Nephron progenitor cell (in vitro differentiated cells): ENCODE results near the gene UBTD2.
A peak's percentile ranks its signal among the peaks of the same experiment; 100 is the strongest.

Experiments used
- DNase-seq: peaks from one replicate; pipeline ENCODE4 v3.0.0; 2021
- H3K27ac Mint-ChIP-seq: 2 replicates; pipeline ENCODE4 v1.8.0; 2021; ENCODE audit warnings: mild to moderate bottlenecking, moderate library complexity, mixed read lengths
- H3K27me3 Mint-ChIP-seq: 2 replicates; pipeline ENCODE4 v1.8.0; 2021; ENCODE audit warnings: mild to moderate bottlenecking, low read depth, mixed read lengths; ENCODE audit not compliant: poor library complexity
- H3K36me3 Mint-ChIP-seq: 2 replicates; pipeline ENCODE4 v1.8.0; 2021; ENCODE audit warnings: low read depth, mixed read lengths
- H3K4me1 Mint-ChIP-seq: 2 replicates; pipeline ENCODE4 v1.8.0; 2021; ENCODE audit warnings: mixed read lengths
- H3K4me3 Mint-ChIP-seq: 2 replicates; pipeline ENCODE4 v1.8.0; 2021; ENCODE audit warnings: mild to moderate bottlenecking, moderate library complexity, mixed read lengths
- H3K9me3 Mint-ChIP-seq: 2 replicates; pipeline ENCODE4 v1.8.0; 2021; ENCODE audit warnings: mild to moderate bottlenecking, moderate library complexity, mixed read lengths
- TF ChIP-seq, protein P1 (sequence below): fragments of 200-600 bp; sonication (generic); IDR thresholded peaks from 2 replicates; pipeline ENCODE4 v1.5.0; 2021; ENCODE audit warnings: antibody characterized with exemption

UBTD2 gene

GRCh38 chr5:172280317-172280716, 3.2 kb downstream of the UBTD2 start:
- H3K4me3 Mint-ChIP-seq = no peak overlapping the region
- H3K4me1 Mint-ChIP-seq = peaks cover 49% of the 10 kb centered on the region
- peaks cover 28% of the 10 kb centered on the region for H3K9me3 Mint-ChIP-seq
- TF ChIP-seq, protein P1, sequence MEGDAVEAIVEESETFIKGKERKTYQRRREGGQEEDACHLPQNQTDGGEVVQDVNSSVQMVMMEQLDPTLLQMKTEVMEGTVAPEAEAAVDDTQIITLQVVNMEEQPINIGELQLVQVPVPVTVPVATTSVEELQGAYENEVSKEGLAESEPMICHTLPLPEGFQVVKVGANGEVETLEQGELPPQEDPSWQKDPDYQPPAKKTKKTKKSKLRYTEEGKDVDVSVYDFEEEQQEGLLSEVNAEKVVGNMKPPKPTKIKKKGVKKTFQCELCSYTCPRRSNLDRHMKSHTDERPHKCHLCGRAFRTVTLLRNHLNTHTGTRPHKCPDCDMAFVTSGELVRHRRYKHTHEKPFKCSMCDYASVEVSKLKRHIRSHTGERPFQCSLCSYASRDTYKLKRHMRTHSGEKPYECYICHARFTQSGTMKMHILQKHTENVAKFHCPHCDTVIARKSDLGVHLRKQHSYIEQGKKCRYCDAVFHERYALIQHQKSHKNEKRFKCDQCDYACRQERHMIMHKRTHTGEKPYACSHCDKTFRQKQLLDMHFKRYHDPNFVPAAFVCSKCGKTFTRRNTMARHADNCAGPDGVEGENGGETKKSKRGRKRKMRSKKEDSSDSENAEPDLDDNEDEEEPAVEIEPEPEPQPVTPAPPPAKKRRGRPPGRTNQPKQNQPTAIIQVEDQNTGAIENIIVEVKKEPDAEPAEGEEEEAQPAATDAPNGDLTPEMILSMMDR = no peak
- H3K36me3 Mint-ChIP-seq = peaks cover 61% of the 10 kb centered on the region
- no peaks in the 10 kb centered on the region for H3K27me3 Mint-ChIP-seq
- no peak overlapping the region for H3K27ac Mint-ChIP-seq
- no peak for DNase-seq

GRCh38 chr5:172278356-172278755, 5.2 kb downstream of the UBTD2 start:
- Mint-ChIP-seq H3K4me1 (peaks cover 38% of the 10 kb centered on the region), H3K4me3 (no peak overlapping the region)

GRCh38 chr5:172276214-172276613, 7.3 kb downstream of the UBTD2 start:
- H3K4me1 Mint-ChIP-seq = peaks cover 33% of the 10 kb centered on the region

More at GRCh38 chr5:172278356-172278755, 5.2 kb downstream of the UBTD2 start:
- peaks cover 78% of the 10 kb centered on the region for H3K36me3 Mint-ChIP-seq
- TF ChIP-seq, protein P1 = no peak
- H3K27me3 Mint-ChIP-seq = no peaks in the 10 kb centered on the region
- no peak for DNase-seq
- H3K9me3 Mint-ChIP-seq = peaks cover 29% of the 10 kb centered on the region
- no peak overlapping the region for H3K27ac Mint-ChIP-seq

DNA sequence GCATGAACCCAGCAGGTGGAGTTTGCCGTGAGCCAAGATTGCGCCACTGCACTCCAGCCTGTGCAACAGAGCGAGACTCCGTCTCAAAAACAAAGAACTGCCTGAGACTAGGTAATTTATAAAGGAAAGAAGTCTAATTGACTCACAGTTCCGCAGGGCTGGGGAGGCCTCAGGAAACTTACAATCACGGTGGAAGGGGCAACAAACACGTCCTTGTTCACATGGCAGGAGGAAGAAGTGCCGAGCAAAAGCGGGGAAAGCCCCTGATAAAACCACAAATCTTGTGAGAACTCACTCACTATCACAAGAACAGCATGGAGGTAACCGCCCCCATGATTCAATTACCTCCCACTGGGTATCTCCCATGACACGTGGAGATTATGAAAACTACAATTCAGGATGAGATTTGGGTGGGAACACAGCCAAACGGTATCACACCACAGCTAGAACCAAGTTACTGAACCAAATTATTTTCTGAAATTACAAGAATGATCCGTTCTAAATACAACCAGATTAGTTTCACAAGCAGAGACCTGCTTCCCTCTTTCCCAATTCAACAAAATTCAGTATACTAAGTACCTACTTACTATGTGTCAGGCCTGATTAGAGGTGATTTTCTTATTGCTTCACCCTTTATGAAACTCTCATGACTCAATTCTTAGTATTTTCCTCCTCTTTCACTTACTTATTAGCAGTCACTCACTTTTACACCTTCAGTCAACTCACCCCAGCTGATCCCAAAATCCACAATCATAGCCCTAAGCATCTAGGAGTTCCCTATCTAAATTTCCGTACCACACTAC, 8.4 kb downstream of the UBTD2 start:
- DNase-seq = no peak
- peak overlapping the region; percentile 93 for H3K27ac Mint-ChIP-seq
- peaks cover 85% of the 10 kb centered on the region for H3K36me3 Mint-ChIP-seq
- H3K9me3 Mint-ChIP-seq = peaks cover 29% of the 10 kb centered on the region
- TF ChIP-seq, protein P1 = no peak
- H3K27me3 Mint-ChIP-seq = no peaks in the 10 kb centered on the region
- no peak overlapping the region for H3K4me3 Mint-ChIP-seq
- H3K4me1 Mint-ChIP-seq = peaks cover 26% of the 10 kb centered on the region

More at GRCh38 chr5:172276214-172276613, 7.3 kb downstream of the UBTD2 start:
- H3K36me3 Mint-ChIP-seq = peaks cover 85% of the 10 kb centered on the region
- H3K27me3 Mint-ChIP-seq = no peaks in the 10 kb centered on the region
- H3K4me3 Mint-ChIP-seq = no peak overlapping the region
- TF ChIP-seq, protein P1 = no peak
- peaks cover 29% of the 10 kb centered on the region for H3K9me3 Mint-ChIP-seq
- peak overlapping the region; percentile 16 for H3K27ac Mint-ChIP-seq
- no peak for DNase-seq

- H3K36me3 Mint-ChIP-seq = peaks cover 76% of the 10 kb centered on the region
- H3K4me3 Mint-ChIP-seq = no peak overlapping the region
- peaks cover 3% of the 10 kb centered on the region for H3K9me3 Mint-ChIP-seq
- TF ChIP-seq, protein P1 = no peak
- DNase-seq = no peak
- peak overlapping the region; percentile 0 for H3K27ac Mint-ChIP-seq
- no peaks in the 10 kb centered on the region for H3K27me3 Mint-ChIP-seq
- peaks cover 28% of the 10 kb centered on the region for H3K4me1 Mint-ChIP-seq
Observed at GRCh38 chr5:172267943-172268342, 15.6 kb downstream of the UBTD2 start.

GRCh38 chr5:172266676-172267092, 16.9 kb downstream of the UBTD2 start:
- H3K9me3 Mint-ChIP-seq = peaks cover 3% of the 10 kb centered on the region
- no peaks in the 10 kb centered on the region for H3K27me3 Mint-ChIP-seq
- H3K4me1 Mint-ChIP-seq = peaks cover 19% of the 10 kb centered on the region
- peaks cover 80% of the 10 kb centered on the region for H3K36me3 Mint-ChIP-seq
- TF ChIP-seq, protein P1 = no peak
- peak overlapping the region; percentile 44 for H3K27ac Mint-ChIP-seq
- H3K4me3 Mint-ChIP-seq = no peak overlapping the region
- peak; percentile 10 for DNase-seq
